Measurements from ENCODE around the gene CYP51A1.
"Not testable (repeated sequence)": the region's sequence is repeated elsewhere in the genome, so short reads cannot be mapped to it uniquely, and the experiment has no call there.

CYP51A1 gene

GRCh38 chr7:92121681-92122080 is 12.6 kb downstream of the CYP51A1 start:
- no peak for DNase-seq

DNA sequence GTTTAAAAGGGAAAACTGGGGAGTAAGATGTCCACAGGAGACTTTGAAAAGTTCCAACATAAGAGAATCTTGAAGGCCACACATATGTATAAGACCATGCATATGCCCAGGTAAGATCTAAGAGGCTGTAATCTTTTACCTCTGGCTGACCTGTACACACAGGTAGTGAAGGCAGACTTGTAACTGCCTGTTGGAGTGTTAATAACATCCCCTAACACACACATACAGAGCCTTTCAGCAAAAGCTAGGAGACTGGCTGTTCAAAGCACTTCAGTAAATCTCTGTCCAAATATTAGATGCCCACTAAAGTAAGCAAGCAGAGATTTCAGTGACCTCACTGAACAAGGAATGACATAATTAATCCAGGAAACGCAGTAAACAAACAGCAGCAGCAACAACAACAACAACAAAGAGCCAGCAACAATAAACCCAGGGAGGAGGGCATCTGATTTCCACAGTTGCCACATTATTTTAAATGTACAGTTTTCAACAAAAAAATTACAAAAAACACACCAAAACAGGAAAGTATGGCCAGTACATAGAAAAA is 15.0 kb downstream of the CYP51A1 start:
- DNase-seq = no peak

- peak; percentile 69 for DNase-seq
Observed at GRCh38 chr7:92116949-92117348, 17.3 kb downstream of the CYP51A1 start.

DNA sequence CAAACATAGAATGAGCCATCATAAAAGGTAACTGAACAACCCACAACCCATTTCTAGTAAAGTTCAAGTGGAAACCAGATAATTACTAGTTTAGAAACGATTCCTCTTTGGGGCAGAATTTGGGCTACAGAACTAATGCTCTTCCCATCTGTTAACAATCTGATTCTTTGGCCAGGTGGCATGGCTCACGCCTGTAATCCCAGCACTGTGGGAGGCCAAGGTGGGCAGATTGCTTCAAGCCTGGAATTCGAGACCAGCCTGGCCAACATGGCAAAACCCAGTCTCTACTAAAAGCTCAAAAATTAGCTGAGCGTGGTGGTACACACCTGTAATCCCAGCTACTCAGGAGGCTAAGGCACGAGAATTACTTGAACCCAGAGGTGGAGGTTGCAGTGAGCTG is 18.5 kb downstream of the CYP51A1 start:
- no peak for DNase-seq

DNA sequence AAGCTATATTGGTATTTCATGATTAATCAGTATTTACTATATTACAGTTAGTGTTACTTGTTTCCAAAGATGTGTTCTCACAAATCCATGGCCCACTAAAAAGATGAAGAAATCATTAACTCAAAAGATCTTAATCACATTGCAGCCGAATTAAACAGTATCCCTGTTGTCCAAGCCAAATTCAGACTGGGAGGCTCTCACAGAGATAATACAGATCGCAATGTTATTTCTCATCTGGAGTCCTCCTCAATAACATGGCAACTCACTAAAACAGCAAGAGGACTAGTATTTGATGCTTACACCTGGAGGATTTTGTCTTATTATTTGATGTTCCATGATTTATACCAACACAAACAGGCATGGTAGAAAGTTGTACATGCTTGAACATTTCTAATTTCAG is 23.4 kb downstream of the CYP51A1 start:
- no peak for DNase-seq

DNA sequence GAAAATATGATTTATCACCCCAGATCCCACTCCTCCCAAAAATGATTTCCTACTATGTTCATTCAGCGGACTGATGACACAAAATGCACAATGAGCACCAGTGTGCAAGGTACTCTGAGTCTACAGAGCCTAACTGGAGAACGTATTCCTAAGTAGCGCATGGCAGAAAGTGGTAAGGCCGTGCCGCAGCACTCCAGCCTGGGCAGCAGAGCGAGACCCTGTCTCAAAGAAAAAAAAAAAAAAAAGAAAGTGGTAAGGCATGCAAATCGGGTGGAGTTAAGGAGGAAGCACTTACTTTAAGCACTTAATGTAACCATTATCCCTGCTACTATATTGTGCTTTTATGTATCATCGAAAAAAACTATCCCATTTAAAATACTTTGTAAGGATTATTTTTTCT is 25.5 kb downstream of the CYP51A1 start:
- no peak for DNase-seq

DNA sequence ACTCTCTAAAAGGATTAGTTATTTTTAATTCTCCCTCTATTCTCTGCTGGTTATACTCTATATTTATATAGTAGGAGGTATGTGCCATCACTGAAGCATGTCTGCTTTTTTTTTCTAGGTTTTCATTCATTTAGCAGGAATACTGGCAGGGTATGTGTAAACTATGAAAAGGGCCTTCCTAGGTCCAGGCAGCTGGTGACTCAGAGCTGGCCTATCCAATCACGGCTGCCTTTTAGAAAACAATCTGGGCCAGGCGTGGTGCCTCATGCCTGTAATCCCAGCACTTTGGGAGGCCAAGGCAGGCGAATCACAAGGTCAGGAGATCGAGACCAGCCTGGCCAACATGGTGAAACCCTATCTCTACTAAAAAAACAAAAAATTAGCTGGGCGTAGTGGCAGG is 31.4 kb downstream of the CYP51A1 start:
- DNase-seq = not testable (repeated sequence)

GRCh38 chr7:92100534-92100933 is 33.7 kb downstream of the CYP51A1 start:
- DNase-seq = no peak

DNA sequence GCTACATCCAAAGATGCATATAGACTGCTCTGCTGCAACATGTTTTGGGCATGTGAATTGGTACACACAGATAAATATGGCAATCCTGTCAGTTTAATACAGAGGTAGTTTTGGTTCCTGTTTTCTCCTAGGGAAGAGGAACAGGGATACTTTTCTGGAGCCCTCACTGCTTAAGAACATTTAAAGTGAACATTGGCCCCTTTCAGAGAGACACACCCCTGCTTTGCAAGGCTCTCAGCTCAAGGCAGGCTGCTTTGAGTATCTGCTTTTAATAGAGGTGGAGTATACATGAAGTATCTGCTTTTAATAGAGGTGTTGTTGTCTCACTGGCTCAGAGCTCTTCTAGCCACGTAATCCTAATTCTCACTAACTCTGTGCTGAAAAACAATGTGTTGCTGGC is 38.9 kb downstream of the CYP51A1 start:
- no peak for DNase-seq

DNA sequence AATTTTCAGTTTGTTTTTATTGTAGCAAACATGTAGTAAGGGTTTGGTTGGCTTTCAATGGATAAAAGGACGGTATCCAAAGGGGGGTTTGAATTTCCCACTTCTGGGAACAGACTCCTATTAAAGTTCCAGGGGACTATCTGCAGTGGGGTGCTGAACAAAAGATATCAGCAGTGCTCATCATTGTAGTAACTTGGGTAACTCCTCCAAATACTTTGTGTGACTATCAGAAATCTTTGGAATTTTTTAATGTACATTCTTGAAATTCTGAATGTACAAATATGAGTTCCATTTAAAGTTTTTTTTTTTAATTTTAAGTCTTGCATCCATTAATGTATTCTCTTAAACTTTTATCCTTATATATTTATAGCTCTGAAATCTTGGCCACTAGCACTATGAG is 42.1 kb downstream of the CYP51A1 start:
- no peak for DNase-seq

- no peak for DNase-seq
Observed at GRCh38 chr7:92088266-92088665, 46.0 kb downstream of the CYP51A1 start.

DNA sequence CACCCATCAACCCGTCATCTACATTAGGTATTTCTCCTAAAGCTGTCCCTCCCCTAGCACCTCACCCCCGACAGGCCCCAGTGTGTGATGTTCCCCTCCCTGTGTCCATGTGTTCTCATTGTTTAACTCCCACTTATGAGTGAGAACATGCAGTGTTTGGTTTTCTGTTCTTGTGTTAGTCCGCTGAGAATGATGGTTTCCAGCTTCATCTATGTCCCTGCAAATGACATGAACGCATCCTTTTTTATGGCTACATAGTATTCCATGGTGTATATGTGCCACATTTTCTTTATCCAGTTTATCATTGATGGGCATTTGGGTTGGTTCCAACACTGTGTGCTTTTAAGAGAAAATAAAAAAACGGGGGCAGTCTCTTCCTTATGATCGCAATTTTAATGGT is 50.4 kb downstream of the CYP51A1 start:
- not testable (repeated sequence) for DNase-seq

DNA sequence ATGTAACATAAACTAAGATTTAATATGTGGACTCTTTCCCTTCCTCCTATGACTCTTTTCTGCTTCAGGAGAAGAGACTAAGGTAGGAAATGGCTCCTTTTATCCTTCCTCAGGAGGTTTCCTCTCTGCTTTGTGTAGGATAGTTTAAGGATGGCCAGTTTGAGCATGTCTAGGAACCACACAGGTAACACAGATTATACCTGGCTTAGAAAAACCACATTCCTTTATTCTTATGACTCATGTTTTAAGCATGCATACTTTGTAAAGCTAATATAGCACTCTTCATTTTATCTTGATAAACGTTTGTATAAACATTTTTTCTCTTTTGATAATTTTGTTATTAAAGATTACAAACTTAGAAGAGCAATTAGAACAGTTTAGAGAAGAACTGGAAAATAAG is 57.8 kb downstream of the CYP51A1 start:
- no peak for DNase-seq

GRCh38 chr7:92075455-92076158 is 58.7 kb downstream of the CYP51A1 start:
- DNase-seq = no peak

GRCh38 chr7:92072708-92073107 is 61.6 kb downstream of the CYP51A1 start:
- DNase-seq = no peak

- no peak for DNase-seq
Observed at GRCh38 chr7:92072121-92072520, 62.2 kb downstream of the CYP51A1 start.

- DNase-seq = no peak
Observed at GRCh38 chr7:92071032-92071431, 63.2 kb downstream of the CYP51A1 start.

- DNase-seq = no peak
Observed at GRCh38 chr7:92064438-92065029, 69.7 kb downstream of the CYP51A1 start.

All from NCI-H82 (cell line).